Right lobe of liver (tissue), 6 donors: ENCODE results near the gene CCDC201. TPM values are rescaled to one million over a fixed set of nuclear protein-coding genes. Genes with fewer than 3 reads are reported as not detected.

Experiments used
- ATAC-seq, 4 donors: fragments of 200-7000 bp; cut with Tn5 transposase; one replicate each; pipeline ENCODE4 v1.9.1; 2020; ENCODE audit warnings: mild to moderate bottlenecking in 4 of 4, moderate library complexity in 4 of 4
- DNase-seq, 3 donors: peaks; one replicate each; pipeline ENCODE4 v3.0.0-alpha.2; 2020
- H3K27ac ChIP-seq, 3 donors: fragments of 200-600 bp; one replicate each; pipeline ENCODE4 v1.8.0; 2022
- H3K27me3 ChIP-seq, 2 donors: fragments of 200-600 bp; one replicate each; pipeline ENCODE4 v1.8.0; 2022
- H3K36me3 ChIP-seq, 4 donors: fragments of 200-600 bp; sonication (generic) in 1 of 4; one replicate each; pipeline versions ENCODE4 v1.5.1 to v1.8.0; 2017 to 2022; ENCODE audit warnings: control low read depth in 1 of 4
- H3K4me1 ChIP-seq, 4 donors: fragments of 200-600 bp; sonication (generic) in 1 of 4; one replicate each; pipeline versions ENCODE4 v1.5.1 to v1.8.0; 2017 to 2022; ENCODE audit warnings: control low read depth in 1 of 4
- H3K4me3 ChIP-seq, 3 donors: fragments of 200-600 bp; one replicate each; pipeline ENCODE4 v1.8.0; 2022
- H3K9me3 ChIP-seq, 4 donors: fragments of 200-600 bp; sonication (generic) in 1 of 4; one replicate each; pipeline versions ENCODE4 v1.5.1 to v1.8.0; 2017 to 2022; ENCODE audit warnings: control low read depth in 1 of 4
- CTCF ChIP-seq, 4 donors: fragments of 200-600 bp in 3 of 4; fragments of 450-650 bp in 1 of 4; IDR thresholded peaks; one replicate each; pipeline versions ENCODE4 v1.5.1 to v1.8.0; 2016 to 2022; ENCODE audit warnings: antibody characterized with exemption in 4 of 4, mild to moderate bottlenecking in 2 of 4
- POLR2A ChIP-seq: fragments of 450-650 bp; IDR thresholded peaks from one replicate; pipeline ENCODE4 v1.6.1; 2017; ENCODE audit warnings: antibody characterized with exemption, mild to moderate bottlenecking
- WGBS: methylation state at CpG from one replicate; pipeline ENCODE4 v1.1.6; 2018; ENCODE audit warnings: low coverage, low lambda C conversion rate; ENCODE audit not compliant: insufficient coverage; ENCODE audit errors: missing lambda C conversion rate; 5-methylcytosine and 5-hydroxymethylcytosine counted together
- intact Hi-C, 2 donors: fragments of 100-400 bp; cut with DNase I; formaldehyde crosslinking; loops; one replicate each; pipeline versions ENCODE4 v1.11.2 to v1.14.1; 2022
- total RNA-seq, 6 experiments: library from RNA; depleted of rRNA in 2 of 6; stranded (reverse); fragments of >200 nt in 2 of 6; fragmentation: NEBNext Ultra II Directional in 3 of 6; extraction: Animal tissue kit (Norgen Biotek cat#: 25700) in 3 of 6; gene quantifications; one replicate each; pipeline versions ENCODE4 v1.1.0 to v1.2.4, GENCODE V29; 2016 to 2023
- donor health status: DM: no; HTN: yes; CAD: no.
- donor health status: DM: no; HTN: no; CAD: no.
- donor health status: DM: no; HTN: no; CAD: no.
- donor health status: DM: no; HTN: yes; CAD: no.
- donor health status: DM: no; HTN: yes; CAD: no.

The CCDC201 gene
- total RNA-seq, 6 experiments from 2014 or later = 0.07 TPM; not detected in 5

- Histone ChIP-seq H3K4me1 (peaks cover 0 to 20% (median 5%) of the 10 kb centered on the region in 4 donors), H3K27me3 (no peaks in the 10 kb centered on the region), H3K4me3 (no peak overlapping the region), H3K36me3 (no peaks in the 10 kb centered on the region), H3K9me3 (no peaks in the 10 kb centered on the region), H3K27ac (peak overlapping the region in 2 of 3 donors; percentile 14 to 71)
- DNase-seq (peak in 2 of 3 donors; percentile 76 to 83), ATAC-seq (peak; percentile 38 to 56 (median 48))
- TF ChIP-seq CTCF (IDR thresholded peaks at IDR 0.05) (no peak), POLR2A (no peak)
- intact Hi-C loops = no loop called here
- WGBS = no CpG with 5 or more reads among the region's 2 CpGs
Measured at GRCh38 chr7:45876519-45876918, 3.6 kb upstream of the CCDC201 start.

GRCh38 chr7:45874408-45875131 lies 1.7 kb upstream of the CCDC201 start:
- no peaks in the 10 kb centered on the region for H3K36me3 ChIP-seq
- no peak for TF ChIP-seq CTCF (IDR thresholded peaks at IDR 0.05)
- no peak for TF ChIP-seq POLR2A
- H3K4me3 ChIP-seq = no peak overlapping the region
- peak in 1 of 4 donors; percentile 36 for ATAC-seq
- intact Hi-C loops = no loop called here
- H3K4me1 ChIP-seq = peaks cover 0 to under 1% (median 0%) of the 10 kb centered on the region in 4 donors
- peak overlapping the region in 1 of 3 donors; percentile 18 for H3K27ac ChIP-seq
- 92% methylated on average over 3 of the region's 8 CpGs for WGBS
- H3K27me3 ChIP-seq = no peaks in the 10 kb centered on the region
- no peaks in the 10 kb centered on the region for H3K9me3 ChIP-seq
- no peak for DNase-seq

- TF ChIP-seq POLR2A (no peak), CTCF (IDR thresholded peaks at IDR 0.05) (no peak)
- DNase-seq = no peak
- 98% methylated on average over 4 of the region's 6 CpGs for WGBS
- ATAC-seq = no peak
- H3K4me3 ChIP-seq = no peak overlapping the region
- no peaks in the 10 kb centered on the region for H3K36me3 ChIP-seq
- no peak overlapping the region for H3K27ac ChIP-seq
- intact Hi-C loops = no loop called here
- no peaks in the 10 kb centered on the region for H3K4me1 ChIP-seq
- no peaks in the 10 kb centered on the region for H3K27me3 ChIP-seq
- H3K9me3 ChIP-seq = no peaks in the 10 kb centered on the region
Measured at GRCh38 chr7:45873355-45873754, 473 bp upstream of the CCDC201 start.

GRCh38 chr7:45872116-45873034 lies 507 bp downstream of the CCDC201 start:
- Histone ChIP-seq H3K27me3 (no peaks in the 10 kb centered on the region), H3K4me1 (no peaks in the 10 kb centered on the region), H3K36me3 (no peaks in the 10 kb centered on the region), H3K9me3 (no peaks in the 10 kb centered on the region), H3K4me3 (no peak overlapping the region), H3K27ac (no peak overlapping the region)
- DNase-seq (peak in 2 of 3 donors; percentile 44 to 65), ATAC-seq (peak; percentile 78 to 93 (median 86))
- TF ChIP-seq POLR2A (no peak), CTCF (IDR thresholded peaks at IDR 0.05) (peak; percentile 62 to 86 (median 74))
- intact Hi-C loops = no loop called here
- 24% methylated on average over 6 of the region's 10 CpGs for WGBS
